KOPT-K1 (cell line): ENCODE results near the gene SYTL5.

Experiments
- H3K27ac ChIP-seq: fragments of 200-600 bp; sonication (generic); 2 replicates; pipeline ENCODE4 v1.5.1; 2016; ENCODE audit warnings: antibody characterized with exemption, mild to moderate bottlenecking, low read depth, low read length; ENCODE audit not compliant: poor library complexity, severe bottlenecking
- H3K36me3 ChIP-seq: fragments of 200-600 bp; sonication (generic); 2 replicates; pipeline ENCODE4 v1.5.1; 2017; ENCODE audit warnings: antibody characterized with exemption, mild to moderate bottlenecking, low read length, moderate library complexity; ENCODE audit not compliant: insufficient read depth
- H3K9me3 ChIP-seq: fragments of 200-600 bp; sonication (generic); 2 replicates; pipeline ENCODE4 v1.5.1; 2017; ENCODE audit warnings: antibody characterized with exemption, low read length, mild to moderate bottlenecking; ENCODE audit not compliant: insufficient read depth, poor library complexity, severe bottlenecking

SYTL5 gene

GRCh38 chrX:38055170-38055847 lies 49.0 kb downstream of the SYTL5 start:
- no peaks in the 10 kb centered on the region for H3K36me3 ChIP-seq
- no peak overlapping the region for H3K27ac ChIP-seq
- no peaks in the 10 kb centered on the region for H3K9me3 ChIP-seq

- no peaks in the 10 kb centered on the region for H3K9me3 ChIP-seq
- H3K36me3 ChIP-seq = no peaks in the 10 kb centered on the region
- H3K27ac ChIP-seq = no peak overlapping the region
These were observed 54.1 kb downstream of the SYTL5 start for GRCh38 chrX:38060331-38060878.

DNA sequence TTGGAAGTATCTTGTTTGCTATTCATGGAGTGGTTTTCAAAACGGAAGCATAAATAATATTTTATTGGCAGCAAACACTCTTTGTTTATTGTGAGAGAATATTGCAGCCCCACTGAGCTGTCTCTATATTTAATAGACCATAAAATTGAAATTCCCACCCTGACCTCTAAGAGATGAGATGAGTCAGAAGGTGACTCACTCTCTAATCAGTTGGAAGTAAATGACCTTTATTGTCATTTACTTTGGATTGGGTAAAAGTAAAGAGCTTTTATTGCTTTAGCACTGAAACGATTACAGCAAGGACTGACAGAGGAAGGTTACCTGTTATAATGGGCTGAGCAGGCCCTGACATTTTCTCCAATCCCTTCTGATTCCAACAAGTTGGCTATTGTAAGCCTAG lies 55.0 kb downstream of the SYTL5 start:
- no peaks in the 10 kb centered on the region for H3K36me3 ChIP-seq
- no peaks in the 10 kb centered on the region for H3K9me3 ChIP-seq
- no peak overlapping the region for H3K27ac ChIP-seq

- no peaks in the 10 kb centered on the region for H3K36me3 ChIP-seq
- H3K9me3 ChIP-seq = no peaks in the 10 kb centered on the region
- H3K27ac ChIP-seq = no peak overlapping the region
These were observed 60.6 kb downstream of the SYTL5 start for GRCh38 chrX:38066934-38067333.

DNA sequence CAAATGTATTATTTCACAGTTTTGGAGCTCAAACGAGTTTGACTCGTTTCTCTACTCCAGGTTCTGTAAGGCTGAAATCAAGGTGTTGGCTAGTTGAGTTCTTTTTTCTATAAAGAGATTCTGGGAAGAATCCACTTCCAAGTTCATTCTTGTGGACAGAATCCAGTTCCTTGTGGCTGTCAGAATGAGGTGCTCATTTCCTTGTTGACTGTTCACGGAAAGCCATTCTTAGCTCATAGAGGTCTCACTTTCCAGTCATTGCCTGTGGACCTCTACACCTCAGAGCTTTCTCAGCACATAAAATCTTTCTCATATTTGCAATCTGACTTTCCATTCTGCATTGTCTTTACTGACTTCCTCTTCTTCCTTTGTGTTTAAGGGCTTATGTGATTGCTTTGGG lies 62.9 kb downstream of the SYTL5 start:
- Histone ChIP-seq H3K27ac (no peak overlapping the region), H3K9me3 (no peaks in the 10 kb centered on the region), H3K36me3 (no peaks in the 10 kb centered on the region)

- Histone ChIP-seq H3K36me3 (no peaks in the 10 kb centered on the region), H3K27ac (no peak overlapping the region)
These were observed 63.6 kb downstream of the SYTL5 start for GRCh38 chrX:38069991-38070390.

GRCh38 chrX:38079463-38079862 lies 73.1 kb downstream of the SYTL5 start:
- H3K36me3 ChIP-seq = no peaks in the 10 kb centered on the region
- H3K9me3 ChIP-seq = no peaks in the 10 kb centered on the region
- no peak overlapping the region for H3K27ac ChIP-seq

More at GRCh38 chrX:38069991-38070390, 63.6 kb downstream of the SYTL5 start:
- H3K9me3 ChIP-seq = no peaks in the 10 kb centered on the region

- no peaks in the 10 kb centered on the region for H3K9me3 ChIP-seq
These were observed 74.5 kb downstream of the SYTL5 start for GRCh38 chrX:38080808-38081207.

DNA sequence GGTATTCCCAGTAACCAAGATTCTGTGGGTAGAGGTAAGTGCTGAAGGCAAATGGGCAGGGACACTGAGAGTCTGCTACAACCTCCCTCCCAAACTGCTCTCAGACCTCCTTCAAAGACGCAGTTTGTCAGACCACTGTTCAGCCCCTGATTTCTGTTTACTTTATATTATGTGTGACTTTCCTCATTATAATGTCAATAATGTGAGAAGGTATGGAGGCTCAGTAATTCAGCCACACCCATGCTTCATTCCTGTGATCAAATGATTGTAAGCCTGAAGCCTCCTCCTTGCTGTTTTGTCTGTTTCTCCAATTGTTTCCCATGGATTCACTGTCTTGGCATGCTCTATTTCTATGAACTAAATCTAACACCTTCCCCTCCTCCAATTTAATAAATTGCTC lies 75.6 kb downstream of the SYTL5 start:
- no peaks in the 10 kb centered on the region for H3K9me3 ChIP-seq
- H3K36me3 ChIP-seq = no peaks in the 10 kb centered on the region
- no peak overlapping the region for H3K27ac ChIP-seq

More at GRCh38 chrX:38080808-38081207, 74.5 kb downstream of the SYTL5 start:
- Histone ChIP-seq H3K27ac (no peak overlapping the region), H3K36me3 (no peaks in the 10 kb centered on the region)

GRCh38 chrX:38082309-38082708 lies 76.0 kb downstream of the SYTL5 start:
- Histone ChIP-seq H3K9me3 (no peaks in the 10 kb centered on the region), H3K36me3 (no peaks in the 10 kb centered on the region), H3K27ac (no peak overlapping the region)

- no peaks in the 10 kb centered on the region for H3K36me3 ChIP-seq
- no peaks in the 10 kb centered on the region for H3K9me3 ChIP-seq
- H3K27ac ChIP-seq = no peak overlapping the region
These were observed 79.5 kb downstream of the SYTL5 start for GRCh38 chrX:38085813-38086212.

GRCh38 chrX:38086451-38087215 lies 80.3 kb downstream of the SYTL5 start:
- Histone ChIP-seq H3K9me3 (no peaks in the 10 kb centered on the region), H3K27ac (no peak overlapping the region), H3K36me3 (no peaks in the 10 kb centered on the region)

GRCh38 chrX:38087594-38087993 lies 81.2 kb downstream of the SYTL5 start:
- no peaks in the 10 kb centered on the region for H3K9me3 ChIP-seq
- no peaks in the 10 kb centered on the region for H3K36me3 ChIP-seq
- H3K27ac ChIP-seq = no peak overlapping the region

- Histone ChIP-seq H3K9me3 (no peaks in the 10 kb centered on the region), H3K36me3 (no peaks in the 10 kb centered on the region), H3K27ac (no peak overlapping the region)
These were observed 83.0 kb downstream of the SYTL5 start for GRCh38 chrX:38089173-38089982.

DNA sequence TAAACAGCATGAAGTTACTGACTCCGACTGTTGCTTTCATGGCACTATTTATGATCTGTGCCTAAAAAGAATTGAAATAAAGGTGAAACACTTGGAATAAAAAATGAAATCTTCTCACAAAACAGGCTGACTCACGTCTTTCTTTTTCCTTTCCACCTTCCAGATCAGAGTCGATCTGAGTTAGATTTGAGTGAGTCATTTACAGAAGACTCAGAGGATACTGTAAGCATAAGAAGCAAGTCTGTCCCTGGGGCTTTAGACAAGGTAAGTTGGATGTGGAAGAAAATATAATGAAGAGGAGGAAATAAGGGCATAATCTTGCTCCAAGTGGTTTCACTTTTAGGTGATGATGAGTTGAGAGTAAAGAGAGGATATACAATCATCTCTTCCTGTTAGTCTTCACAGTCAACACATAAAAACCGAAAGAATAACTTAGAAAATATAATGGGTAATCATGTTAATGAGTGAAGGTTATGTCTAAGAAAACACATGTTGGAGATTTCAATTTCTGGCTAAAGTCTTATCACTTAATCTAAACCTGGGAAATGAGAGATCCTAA lies 89.7 kb downstream of the SYTL5 start:
- Histone ChIP-seq H3K9me3 (no peaks in the 10 kb centered on the region), H3K27ac (no peak overlapping the region), H3K36me3 (no peaks in the 10 kb centered on the region)
